Body of pancreas (tissue), 4 donors: ENCODE measurements around the gene CENPF.

Source experiments
- POLR2A ChIP-seq, 3 donors: fragments of 450-650 bp; IDR thresholded peaks; one replicate each; pipeline ENCODE4 v1.6.1; 2016; ENCODE audit warnings: antibody characterized with exemption in 3 of 3, mild to moderate bottlenecking in 2 of 3
- TF ChIP-seq, protein P1 (sequence below), 7 experiments: fragments of 450-650 bp in 4 of 7; fragments of 200-600 bp in 3 of 7; sonication (generic) in 3 of 7; IDR thresholded peaks; one replicate each; pipeline ENCODE4 v1.5.1; 2016 to 2019; ENCODE audit warnings: antibody characterized with exemption in 7 of 7

DNA sequence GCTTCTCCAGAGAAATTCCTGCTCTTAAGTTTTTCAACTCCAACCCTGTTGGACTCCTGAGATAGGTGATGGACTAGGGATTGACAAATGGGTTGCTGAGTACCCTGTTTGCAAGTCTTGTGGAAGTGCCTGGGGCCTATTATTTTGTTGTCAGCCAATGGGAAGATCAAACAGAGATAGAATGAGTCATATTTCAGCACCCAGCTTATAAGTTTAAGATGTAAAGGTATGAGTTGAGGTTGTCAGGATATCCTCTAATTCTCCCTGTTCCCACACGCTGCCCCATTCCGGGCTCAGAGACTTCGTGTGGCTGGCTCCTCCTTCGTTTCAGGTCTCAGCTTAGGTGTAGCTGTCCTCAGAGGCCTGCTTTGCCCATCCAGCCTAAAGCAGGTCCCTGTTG is 91.8 kb downstream of the CENPF start:
- no peak for TF ChIP-seq POLR2A (IDR thresholded peaks at IDR 0.05)
- TF ChIP-seq, protein P1, sequence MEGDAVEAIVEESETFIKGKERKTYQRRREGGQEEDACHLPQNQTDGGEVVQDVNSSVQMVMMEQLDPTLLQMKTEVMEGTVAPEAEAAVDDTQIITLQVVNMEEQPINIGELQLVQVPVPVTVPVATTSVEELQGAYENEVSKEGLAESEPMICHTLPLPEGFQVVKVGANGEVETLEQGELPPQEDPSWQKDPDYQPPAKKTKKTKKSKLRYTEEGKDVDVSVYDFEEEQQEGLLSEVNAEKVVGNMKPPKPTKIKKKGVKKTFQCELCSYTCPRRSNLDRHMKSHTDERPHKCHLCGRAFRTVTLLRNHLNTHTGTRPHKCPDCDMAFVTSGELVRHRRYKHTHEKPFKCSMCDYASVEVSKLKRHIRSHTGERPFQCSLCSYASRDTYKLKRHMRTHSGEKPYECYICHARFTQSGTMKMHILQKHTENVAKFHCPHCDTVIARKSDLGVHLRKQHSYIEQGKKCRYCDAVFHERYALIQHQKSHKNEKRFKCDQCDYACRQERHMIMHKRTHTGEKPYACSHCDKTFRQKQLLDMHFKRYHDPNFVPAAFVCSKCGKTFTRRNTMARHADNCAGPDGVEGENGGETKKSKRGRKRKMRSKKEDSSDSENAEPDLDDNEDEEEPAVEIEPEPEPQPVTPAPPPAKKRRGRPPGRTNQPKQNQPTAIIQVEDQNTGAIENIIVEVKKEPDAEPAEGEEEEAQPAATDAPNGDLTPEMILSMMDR (IDR thresholded peaks at IDR 0.05), result no peak
